Hematopoietic multipotent progenitor cell treated with erythropoietin and hydrocortisone succinate and interleukin-3 and kit ligand, for 8 days (in vitro differentiated cells): ENCODE data around the gene MATN1.
"Not testable (repeated sequence)": the region's sequence is repeated elsewhere in the genome, so short reads cannot be mapped to it uniquely, and the experiment has no call there.

Experiments used
- DNase-seq: peaks from one replicate; pipeline ENCODE4 v3.0.0-alpha.2; 2015

MATN1 gene

DNA sequence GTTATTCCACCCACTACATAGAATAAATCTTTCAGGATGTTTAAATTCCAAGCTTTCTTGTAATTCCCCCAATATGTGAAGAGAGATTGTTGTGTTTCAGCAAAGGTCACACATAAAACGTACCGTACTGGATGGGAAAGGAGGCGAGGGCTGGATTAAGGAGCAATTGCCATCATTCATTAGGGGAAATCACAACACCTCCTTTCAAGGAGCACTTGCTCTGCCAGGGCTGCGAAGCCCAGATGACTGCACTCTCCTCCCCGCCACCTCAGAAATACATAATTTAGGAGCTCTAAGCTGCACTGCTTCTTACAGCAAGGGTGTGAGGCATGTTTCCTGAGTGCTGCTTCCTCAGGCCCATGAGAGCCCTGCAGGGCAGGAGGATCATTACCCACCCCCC, 29.6 kb downstream of the MATN1 start:
- no peak for DNase-seq

DNA sequence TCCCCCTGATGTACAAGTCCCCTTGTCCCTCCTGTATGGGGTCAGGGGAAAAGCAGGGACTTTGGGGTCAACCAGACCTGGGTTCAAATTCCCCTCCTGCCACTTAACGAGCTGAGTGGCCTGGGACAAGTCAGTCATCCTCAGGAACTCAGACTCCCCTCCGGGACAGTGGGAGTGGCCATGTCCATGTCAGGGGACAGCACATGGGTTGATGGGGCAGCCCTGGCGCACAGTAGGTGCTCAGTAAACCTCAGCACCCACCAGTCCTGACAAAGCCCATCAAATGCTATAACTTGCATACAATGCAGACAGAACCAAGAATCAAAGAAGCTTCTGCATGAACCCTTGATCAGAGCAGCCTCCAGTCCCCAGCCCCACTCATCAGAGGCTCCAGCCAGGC, 30.0 kb downstream of the MATN1 start:
- DNase-seq: no peak

DNA sequence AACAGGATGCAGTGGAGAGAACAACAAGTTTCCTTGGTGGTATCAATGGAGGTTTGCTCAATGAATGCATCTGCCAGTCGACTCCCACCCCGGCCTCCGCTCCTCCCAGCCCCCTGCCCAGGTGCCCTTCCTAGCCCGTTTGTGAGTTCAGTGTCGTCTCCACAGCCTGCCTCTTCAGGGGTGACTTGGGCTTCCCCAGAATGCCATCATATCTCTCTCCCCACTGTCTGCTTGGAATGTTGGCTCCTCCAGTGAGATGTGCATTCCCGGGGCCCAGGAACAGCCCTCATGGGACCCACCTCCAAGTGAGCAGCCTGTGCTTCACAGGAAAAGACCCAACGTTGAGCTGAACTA, 30.5 kb downstream of the MATN1 start:
- no peak for DNase-seq

DNA sequence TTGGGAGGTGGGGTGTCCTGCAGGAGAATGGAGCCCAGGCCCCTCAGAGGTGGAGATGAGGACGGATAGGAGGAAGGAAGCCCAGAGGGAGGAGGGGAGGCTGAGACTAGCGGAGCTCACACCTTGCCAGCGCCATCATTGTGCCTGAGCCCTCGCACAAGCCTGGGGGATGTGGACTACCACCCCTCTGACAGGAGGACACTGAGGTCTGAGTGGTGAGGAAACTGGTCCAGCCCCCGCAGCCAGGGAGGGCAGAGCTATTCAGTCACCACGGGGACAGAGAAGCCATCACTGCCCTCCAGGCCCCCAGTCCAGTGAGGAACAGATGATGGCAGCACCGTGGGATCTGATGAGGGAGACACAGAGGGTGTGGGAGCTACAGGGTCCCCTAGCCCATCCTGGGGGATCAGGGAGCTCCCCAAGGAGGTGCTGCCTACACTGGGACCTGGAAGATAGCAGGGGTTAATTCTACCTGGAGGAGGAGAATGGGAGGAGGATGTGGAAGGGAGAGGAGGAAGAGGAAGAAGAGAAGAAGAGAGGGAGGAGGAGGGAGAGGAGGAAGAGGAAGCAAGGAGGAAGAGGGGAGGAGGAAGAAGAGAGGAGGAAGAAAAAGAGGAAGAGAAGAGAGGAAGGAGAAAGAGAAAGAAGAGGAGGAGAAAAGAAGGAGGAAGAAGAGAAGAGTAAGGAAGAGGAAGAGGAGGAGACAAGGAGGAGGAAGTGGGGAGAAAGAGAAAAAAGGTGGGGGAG, 31.0 kb downstream of the MATN1 start:
- no peak for DNase-seq

DNA sequence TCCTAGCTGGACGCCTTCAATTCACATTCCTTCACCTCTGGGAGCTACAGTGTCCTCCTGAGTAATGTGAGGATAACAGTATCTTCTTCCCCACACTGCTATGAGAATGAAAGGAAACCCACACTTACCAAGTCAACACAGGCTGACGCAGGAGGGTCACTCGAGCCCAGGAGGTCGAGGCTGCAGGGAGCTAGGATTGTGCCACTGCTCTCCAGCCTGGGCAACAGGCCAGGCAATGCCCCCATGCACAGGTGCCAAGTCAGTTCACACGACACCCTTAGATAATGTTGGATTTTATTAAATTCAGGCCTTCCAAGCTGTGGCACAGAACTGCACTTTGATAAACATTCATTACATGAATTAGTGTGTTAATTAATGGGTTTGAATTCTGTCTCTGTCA, 31.9 kb downstream of the MATN1 start:
- no peak for DNase-seq

DNA sequence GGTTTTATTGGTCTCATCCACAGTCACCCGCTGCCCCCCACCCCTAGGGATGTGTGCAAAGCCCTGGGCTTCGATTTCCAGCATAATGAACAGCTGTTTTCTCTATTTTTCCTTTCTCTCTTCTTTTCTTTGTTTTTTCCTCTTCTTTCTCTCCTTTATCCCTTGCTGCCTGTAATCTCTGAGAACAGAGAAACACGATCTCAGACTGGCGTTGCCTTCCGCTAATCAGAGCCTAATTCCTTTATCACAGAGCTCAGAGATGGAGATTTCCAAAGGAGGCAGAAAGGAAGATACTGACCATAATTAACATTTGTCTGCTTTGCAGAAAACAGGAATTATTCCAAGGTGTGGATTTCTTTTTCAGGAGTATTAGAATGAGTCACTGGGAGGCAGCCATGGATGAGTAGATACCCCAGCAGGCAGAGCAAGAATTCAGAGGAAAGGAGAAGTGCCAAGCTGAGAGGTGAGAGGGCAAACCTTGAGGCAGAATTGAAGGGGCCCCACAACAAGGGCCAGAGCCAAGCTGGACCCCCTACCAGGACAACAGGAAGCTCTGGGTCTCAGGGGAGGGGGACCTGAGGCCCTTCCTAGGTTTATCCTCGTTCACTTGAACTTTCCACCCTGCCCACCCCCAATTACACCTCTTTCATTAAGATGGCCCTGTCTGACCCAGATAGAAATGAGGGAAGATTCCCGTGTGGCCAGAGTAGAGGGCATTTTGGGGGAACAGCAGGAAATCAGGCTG, 33.3 kb downstream of the MATN1 start:
- no peak for DNase-seq

DNA sequence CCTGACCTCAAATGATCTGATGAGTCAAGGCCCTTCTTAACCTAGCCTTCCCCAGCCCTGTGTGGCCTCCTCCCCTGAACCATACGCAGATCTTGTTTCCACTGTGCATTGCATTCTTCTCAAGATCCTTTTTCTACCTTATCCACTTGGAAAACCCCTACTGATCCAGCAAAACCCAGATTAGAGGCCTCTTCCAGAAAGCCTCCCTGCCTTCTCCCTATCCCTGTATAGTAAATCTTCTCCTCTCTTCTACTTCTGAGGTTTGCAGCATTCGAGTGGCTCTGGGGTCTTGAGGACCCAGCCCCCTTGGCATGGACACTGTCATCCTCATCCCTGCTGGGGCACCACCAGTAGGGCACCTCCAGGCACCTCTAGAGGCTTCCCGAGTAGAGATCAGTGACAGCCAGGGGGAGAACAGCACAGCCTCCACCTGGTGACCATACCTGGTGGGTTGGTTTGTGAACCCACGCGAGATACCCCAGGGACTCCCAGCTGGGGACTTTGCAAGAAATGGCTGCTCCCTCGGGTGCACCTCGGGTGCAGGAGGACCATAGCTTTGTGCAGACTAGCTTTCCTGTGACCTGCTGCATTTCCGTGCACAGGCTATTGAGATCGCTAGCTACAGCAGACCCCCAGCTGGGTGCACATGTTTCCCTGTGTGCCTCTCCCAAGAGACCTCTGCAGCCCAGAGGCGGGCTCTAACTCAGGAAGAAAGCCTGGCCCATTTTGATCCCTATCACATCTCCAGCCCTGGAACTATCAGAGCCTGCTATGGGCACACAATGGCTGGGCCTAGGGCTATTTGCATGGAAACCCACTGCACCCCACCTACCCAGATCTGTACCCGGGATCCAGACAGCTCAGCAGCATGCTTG, 34.2 kb downstream of the MATN1 start:
- no peak for DNase-seq

DNA sequence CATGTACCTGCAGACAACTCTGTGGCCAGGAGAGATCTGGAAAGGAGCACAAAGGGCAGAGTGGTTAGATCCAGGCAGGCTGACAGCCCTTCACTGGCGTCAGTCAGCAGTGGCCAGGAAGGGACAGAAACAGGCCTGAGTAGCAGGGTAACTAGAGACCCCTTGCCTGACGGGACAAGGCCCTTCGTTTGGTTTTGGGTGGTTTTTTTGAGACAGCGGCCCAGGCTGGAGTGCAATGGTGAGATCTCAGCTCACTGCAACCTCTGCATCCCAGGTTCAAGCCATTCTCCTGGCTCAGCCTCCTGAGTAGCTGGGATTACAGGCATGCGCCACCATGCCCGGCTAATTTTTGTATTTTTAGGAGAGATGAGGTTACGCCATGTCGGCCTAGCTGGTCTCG, 34.9 kb downstream of the MATN1 start:
- not testable (repeated sequence) for DNase-seq

DNA sequence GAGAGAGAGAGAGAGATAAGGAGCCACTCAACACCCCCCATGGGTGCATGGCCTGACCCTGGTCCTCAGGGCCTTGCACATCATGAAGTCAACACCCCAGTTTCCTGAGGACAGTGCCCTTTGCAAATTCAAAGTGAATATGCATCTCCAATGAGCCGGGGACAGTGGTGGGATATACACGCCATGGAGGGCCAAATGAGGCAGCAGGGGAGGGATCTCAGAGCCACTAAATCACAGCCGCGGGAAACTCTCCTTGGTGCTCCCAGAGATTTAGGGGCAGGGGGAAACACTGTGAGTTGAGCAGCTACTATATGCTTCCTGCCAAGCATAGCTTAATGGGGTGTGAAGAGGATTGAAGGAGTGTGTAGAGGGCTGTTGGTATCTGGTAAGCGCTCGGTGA, 35.5 kb downstream of the MATN1 start:
- no peak for DNase-seq

DNA sequence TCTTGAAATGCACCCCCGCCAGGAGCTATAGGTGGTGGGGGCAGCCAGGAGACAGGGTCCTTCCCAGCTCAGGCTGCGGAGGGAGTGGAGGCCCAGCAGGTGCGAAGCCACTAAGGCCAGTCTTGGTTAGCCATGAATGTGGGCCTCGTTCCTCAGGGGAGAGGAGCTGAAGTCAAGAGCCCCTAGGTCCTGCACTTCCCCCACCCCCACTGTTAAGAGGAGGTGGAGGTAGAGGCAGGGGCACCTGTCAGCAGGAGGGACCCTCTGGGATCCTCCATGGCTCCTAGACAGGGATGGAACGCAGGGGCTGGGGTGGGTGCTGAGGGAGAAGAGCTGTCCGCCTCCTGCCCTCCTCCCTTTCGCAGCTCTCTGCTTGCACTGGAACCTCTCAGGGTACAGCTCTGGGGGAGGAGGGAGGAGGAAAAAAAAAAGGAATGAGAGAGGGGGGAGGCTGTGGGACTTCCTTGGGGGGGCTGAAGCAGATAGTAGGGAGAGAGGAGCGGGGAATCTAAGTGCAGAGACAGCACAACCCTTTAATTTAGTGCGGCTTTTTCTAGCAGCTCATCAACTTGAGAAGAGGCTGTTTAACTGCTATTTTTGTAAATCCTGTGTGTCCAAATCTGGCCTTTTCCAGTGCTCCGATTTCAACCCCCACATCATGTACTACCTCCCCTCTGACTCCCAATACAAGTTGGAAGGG, 37.0 kb downstream of the MATN1 start:
- no peak for DNase-seq

DNA sequence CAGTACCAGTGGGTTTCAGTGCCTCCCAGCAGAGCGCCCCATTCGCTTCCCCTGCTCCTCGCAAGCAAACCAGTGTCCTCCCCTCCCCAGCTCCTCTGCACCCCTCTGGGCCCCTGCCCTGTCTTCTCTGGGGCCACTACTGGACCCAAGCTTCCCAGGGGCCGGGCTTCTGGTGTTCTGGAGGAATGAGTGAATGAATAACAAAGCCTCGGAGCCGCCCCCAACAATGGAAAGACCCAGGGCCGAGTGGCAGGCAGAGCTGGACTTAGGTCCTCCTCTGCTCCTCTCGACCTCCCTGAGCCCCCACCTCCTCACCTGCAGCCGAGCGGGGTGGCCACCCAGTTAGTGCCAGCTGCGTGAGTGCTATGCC, 37.6 kb downstream of the MATN1 start:
- DNase-seq: no peak

DNA sequence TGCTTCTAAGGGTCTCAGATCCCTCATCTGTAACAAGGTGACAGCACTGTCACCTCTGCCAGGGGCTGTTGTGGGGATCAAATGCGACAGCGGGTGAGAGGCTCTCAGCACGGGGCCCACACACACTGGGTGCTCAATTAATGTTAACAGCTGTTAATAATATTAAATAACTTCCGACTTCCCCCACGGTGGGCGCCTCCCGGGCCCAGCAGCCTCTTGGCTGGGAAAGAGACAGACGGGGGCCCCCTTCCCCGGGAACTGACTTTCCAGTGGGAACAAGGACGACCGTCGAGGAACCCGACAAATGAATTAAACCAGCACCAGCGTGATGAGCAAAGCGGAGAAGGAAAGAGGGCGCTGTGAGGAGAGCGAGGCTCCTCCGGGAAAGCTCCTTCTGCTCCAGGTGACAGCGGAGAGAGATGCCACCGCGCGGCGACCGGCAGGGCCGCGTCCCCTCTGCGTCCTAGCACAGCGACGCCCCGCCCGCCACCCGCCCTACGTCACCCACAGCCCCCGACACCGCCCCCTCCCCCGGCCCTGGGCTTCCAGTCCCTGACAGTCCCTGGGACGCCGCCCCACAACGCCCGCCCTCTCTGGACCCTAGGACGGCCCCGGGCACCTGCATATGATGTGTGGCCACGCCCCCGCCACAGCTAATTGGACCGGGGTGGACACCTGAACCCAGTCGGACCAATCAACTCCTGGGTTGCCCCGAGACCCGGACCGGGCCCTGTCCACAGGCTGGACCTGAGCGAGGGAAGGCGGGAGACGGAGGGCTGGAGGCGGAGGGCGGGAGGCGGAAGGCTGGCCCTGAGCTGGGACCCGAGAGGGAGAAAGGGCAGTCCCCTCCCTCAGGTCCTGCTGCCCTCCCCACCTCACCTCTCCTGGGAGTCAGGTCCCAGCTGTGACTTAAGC, 38.2 kb downstream of the MATN1 start:
- no peak for DNase-seq

DNA sequence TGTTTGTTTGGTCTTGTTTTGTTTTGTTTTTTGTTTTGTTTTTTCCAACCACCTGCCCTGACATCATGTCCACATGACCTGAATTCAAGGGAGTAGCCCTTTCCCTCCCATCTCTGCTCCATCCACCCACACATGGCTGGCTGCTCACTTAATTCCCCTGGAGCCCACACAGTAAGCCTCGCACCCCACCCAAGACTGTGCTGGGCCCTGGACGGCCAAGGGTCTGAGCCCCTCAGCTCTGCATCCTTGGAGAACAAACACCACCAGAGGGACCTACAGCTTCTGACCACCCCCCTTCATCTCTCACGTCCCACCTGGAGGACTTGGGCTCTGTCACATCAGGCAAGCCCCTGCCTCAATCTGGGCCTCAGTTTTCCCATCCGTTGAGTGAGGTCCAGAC, 39.1 kb downstream of the MATN1 start:
- DNase-seq: no peak

DNA sequence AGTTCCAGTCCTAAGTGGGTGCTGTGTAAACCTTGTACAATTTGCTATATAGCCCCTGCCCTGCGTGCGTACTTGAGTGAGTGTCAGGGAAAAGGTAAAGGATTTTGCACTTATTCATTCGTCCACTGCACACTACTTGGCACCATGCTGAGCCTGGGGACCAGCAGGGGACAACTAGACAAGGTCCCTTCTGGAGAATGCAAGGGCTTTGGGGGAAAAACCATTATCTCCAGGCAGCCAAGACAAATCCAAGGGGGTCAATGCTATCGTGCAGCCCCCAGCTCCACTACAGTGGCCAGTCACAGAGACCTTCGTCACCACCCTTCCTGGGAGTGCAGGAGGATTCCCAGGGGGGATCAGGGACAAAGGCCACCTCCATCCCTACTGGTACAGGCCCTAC, 39.7 kb downstream of the MATN1 start:
- DNase-seq: no peak

DNA sequence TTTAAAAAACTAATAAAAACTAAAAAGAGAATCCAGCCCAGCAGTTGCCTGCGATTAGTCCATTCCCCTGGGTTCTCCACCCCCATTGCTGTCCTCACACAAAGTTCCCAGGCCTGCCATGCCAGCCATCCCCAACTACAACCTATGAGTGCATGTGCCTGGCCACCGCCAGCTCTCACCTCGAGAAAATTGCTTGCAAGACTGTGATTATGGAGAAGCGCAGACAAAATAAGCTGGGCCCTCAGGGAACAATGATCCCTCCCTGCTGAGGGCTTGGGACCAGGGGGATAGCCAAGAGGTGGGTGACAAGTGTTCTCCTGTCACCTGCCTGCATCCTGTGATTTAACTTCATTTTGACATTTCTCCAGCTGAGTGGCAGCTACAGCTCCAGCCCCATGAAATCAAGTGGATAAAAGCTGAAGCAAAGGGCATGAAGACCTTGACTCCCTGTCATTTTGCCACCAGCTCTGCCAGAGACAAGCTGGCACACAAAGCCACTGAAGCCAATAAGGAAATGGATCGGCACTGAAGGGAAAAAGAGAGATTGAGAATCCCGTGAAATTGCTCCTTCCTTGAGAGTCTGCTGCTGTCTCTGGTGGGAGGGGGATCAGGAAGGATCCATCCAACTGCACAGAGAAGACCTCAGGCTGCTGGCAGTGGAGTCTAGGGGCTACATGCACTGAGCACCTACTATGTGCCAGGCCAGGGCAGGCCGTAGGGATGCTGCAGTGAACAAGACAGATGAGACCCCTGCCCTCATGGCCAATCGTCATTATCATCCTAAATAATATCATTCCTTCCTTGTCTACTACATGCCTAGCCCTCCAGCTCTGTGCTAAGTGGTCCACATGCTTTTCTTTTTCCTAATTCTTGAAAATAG, 40.7 kb downstream of the MATN1 start:
- no peak for DNase-seq

DNA sequence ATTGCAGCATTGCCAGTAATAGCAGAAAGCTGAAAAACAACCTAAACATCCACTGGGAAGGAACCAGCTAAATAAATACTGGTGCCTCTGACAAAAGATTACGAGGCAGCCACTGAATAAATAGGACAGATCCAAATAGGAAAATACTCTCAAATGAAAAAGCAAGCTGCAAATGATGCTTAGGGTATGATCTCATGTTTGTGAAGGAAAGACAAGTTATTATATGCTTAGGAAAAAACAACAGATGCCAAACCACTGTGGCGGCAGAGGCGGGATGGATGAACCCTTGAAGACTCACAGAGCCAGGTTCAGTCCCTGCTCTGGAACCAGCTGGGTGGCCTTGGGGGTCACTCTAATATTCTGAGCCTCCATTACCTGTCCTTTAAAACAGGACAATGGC, 41.6 kb downstream of the MATN1 start:
- no peak for DNase-seq

DNA sequence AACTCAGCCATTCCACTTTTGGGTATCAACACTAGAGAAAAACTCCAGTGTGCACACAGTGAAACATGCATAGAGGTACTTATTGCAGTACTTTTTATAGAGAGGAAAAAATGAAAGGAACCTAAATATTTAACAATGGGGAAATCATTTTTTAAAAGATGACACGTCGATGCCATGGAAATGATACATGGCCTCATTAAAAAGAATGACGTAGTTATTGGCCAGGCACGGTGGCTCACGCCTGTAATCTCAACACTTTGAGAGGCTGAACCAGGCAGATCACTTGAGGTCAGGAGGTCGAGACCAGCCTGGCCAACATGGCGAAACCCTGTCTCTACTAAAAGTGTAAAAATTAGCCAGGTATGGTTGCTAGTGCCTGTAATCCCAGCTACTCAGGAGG, 42.5 kb downstream of the MATN1 start:
- DNase-seq: no peak

DNA sequence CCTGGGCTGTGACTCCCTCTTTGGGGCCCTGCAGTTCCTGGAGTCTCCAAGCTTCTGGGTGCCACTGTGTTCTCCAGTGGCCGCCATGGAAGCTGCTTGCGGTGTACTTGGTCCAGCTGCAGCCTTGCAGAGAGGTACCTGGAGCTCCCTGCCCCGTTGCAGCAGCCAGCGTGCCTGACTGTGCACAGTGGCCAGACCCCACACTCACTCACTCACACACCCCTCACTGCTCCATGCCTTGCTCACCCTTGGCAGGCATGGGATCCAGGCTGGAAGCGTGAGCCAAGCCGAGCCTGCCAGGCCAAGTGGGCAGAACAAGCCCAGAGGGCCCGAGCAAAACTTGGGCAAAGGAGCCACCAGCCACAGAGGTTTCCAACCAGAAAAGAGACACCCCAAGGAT, 43.0 kb downstream of the MATN1 start:
- no peak for DNase-seq

DNA sequence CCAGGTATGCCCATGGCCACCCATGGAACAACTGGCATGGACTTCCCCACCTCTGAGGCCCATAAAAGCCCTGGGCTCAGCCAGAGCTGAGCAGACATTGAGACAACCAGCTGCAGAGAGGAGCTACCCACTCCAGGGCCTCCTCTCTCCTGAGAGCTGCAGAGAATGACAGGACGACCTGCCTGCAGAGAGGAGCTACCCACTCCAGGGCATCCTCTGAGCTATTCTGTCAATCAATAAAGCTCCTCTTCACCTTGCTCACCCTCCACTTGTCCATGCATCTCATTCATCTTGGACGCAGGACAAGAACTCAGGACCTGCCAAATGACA, 43.4 kb downstream of the MATN1 start:
- no peak for DNase-seq

DNA sequence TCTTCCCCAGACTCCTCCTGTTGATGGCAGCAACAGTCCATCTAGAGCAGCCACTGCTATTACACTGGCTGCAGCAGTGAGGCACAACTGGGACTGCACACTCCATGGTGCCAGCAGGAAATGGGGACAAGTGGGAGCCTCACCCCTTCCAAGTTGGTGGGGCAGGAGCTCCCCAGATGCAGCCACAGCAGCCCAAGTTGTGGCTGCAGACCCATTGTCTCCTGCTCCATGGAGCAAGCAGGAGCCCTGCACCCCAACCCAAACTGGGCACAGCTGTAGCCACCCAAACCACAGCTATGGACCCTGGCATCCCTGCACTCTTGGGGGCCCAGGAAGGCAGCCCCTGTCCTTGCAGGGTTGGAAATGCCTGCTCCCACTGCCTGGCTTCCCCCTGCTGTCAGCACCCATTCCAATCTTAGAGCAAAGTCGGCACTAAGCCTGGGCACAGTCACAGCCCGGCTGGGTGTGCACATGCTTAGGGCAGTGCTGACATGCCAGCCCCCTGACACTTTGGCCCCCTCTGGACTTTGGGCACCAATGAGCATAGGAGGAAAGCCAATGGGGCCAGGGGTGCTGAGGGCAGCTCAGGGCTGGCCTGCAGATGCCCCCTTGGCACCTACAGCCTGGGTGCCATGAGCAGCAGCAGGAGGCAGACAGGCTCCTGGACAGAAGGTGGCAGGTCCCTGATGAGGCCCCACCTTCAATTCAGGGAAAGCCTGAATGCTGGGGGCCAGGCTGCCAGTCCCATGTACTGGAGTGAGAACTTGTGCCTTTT, 44.0 kb downstream of the MATN1 start:
- no peak for DNase-seq
